CD1c-positive myeloid dendritic cell (primary cell): ENCODE results near the gene CDRT15.
"Not testable (repeated sequence)": the region's sequence is repeated elsewhere in the genome, so short reads cannot be mapped to it uniquely, and the experiment has no call there.

ENCODE experiments used
- DNase-seq: peaks from one replicate; pipeline ENCODE4 v3.0.0-alpha.2; 2016; ENCODE audit errors: extremely low spot score

The CDRT15 gene

GRCh38 chr17:14207791-14208190 lies 28.9 kb downstream of the CDRT15 start:
- DNase-seq = no peak

- DNase-seq = no peak
Measured at GRCh38 chr17:14206891-14207290, 29.8 kb downstream of the CDRT15 start.

GRCh38 chr17:14205992-14206461 lies 30.6 kb downstream of the CDRT15 start:
- DNase-seq = no peak

- DNase-seq = no peak
Measured at GRCh38 chr17:14205380-14205779, 31.3 kb downstream of the CDRT15 start.

- DNase-seq = no peak
Measured at GRCh38 chr17:14204546-14204945, 32.1 kb downstream of the CDRT15 start.

GRCh38 chr17:14204084-14204483 lies 32.6 kb downstream of the CDRT15 start:
- DNase-seq = no peak

- DNase-seq = no peak
Measured at GRCh38 chr17:14203388-14203787, 33.3 kb downstream of the CDRT15 start.

- no peak for DNase-seq
Measured at GRCh38 chr17:14202388-14203166, 34.1 kb downstream of the CDRT15 start.

- no peak for DNase-seq
Measured at GRCh38 chr17:14201988-14202380, 34.7 kb downstream of the CDRT15 start.

GRCh38 chr17:14201021-14201987 lies 35.4 kb downstream of the CDRT15 start:
- peak; percentile 31 for DNase-seq

GRCh38 chr17:14200354-14200753 lies 36.3 kb downstream of the CDRT15 start:
- no peak for DNase-seq

GRCh38 chr17:14199601-14200000 lies 37.1 kb downstream of the CDRT15 start:
- no peak for DNase-seq

- DNase-seq = no peak
Measured at GRCh38 chr17:14198575-14198974, 38.1 kb downstream of the CDRT15 start.

GRCh38 chr17:14198013-14198412 lies 38.6 kb downstream of the CDRT15 start:
- DNase-seq = no peak

GRCh38 chr17:14197586-14197985 lies 39.1 kb downstream of the CDRT15 start:
- DNase-seq = no peak

GRCh38 chr17:14197057-14197456 lies 39.6 kb downstream of the CDRT15 start:
- no peak for DNase-seq

GRCh38 chr17:14196377-14196997 lies 40.2 kb downstream of the CDRT15 start:
- no peak for DNase-seq

- not testable (repeated sequence) for DNase-seq
Measured at GRCh38 chr17:14192636-14193344, 43.9 kb downstream of the CDRT15 start.

- DNase-seq = not testable (repeated sequence)
Measured at GRCh38 chr17:14192039-14192438, 44.6 kb downstream of the CDRT15 start.

- not testable (repeated sequence) for DNase-seq
Measured at GRCh38 chr17:14191469-14191868, 45.2 kb downstream of the CDRT15 start.

- not testable (repeated sequence) for DNase-seq
Measured at GRCh38 chr17:14190774-14191173, 45.9 kb downstream of the CDRT15 start.
